C4-2B (cell line): ENCODE results near the gene PEMT.

ENCODE experiments used
- ZFX ChIP-seq: fragments of 450-650 bp; IDR thresholded peaks from 2 replicates; pipeline ENCODE4 v1.6.1; 2017
- TF ChIP-seq, protein P1 (sequence below): fragments of 450-650 bp; conservative IDR thresholded peaks from 2 replicates; pipeline ENCODE4 v1.5.1; 2017; ENCODE audit warnings: mild to moderate bottlenecking

GRCh38 chr17:17518951-17519350, 72.6 kb downstream of the PEMT start:
- TF ChIP-seq, protein P1, sequence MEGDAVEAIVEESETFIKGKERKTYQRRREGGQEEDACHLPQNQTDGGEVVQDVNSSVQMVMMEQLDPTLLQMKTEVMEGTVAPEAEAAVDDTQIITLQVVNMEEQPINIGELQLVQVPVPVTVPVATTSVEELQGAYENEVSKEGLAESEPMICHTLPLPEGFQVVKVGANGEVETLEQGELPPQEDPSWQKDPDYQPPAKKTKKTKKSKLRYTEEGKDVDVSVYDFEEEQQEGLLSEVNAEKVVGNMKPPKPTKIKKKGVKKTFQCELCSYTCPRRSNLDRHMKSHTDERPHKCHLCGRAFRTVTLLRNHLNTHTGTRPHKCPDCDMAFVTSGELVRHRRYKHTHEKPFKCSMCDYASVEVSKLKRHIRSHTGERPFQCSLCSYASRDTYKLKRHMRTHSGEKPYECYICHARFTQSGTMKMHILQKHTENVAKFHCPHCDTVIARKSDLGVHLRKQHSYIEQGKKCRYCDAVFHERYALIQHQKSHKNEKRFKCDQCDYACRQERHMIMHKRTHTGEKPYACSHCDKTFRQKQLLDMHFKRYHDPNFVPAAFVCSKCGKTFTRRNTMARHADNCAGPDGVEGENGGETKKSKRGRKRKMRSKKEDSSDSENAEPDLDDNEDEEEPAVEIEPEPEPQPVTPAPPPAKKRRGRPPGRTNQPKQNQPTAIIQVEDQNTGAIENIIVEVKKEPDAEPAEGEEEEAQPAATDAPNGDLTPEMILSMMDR = no peak
- no peak for TF ChIP-seq ZFX
